ENCODE results near the gene LCTL. TPM values are rescaled to one million over a fixed set of nuclear protein-coding genes. Genes with fewer than 3 reads are reported as not detected.
A peak's percentile ranks its signal among the peaks of the same experiment; 100 is the strongest.

The LCTL gene
- total RNA-seq, 1 donor from 2014 or later, result not detected

DNA sequence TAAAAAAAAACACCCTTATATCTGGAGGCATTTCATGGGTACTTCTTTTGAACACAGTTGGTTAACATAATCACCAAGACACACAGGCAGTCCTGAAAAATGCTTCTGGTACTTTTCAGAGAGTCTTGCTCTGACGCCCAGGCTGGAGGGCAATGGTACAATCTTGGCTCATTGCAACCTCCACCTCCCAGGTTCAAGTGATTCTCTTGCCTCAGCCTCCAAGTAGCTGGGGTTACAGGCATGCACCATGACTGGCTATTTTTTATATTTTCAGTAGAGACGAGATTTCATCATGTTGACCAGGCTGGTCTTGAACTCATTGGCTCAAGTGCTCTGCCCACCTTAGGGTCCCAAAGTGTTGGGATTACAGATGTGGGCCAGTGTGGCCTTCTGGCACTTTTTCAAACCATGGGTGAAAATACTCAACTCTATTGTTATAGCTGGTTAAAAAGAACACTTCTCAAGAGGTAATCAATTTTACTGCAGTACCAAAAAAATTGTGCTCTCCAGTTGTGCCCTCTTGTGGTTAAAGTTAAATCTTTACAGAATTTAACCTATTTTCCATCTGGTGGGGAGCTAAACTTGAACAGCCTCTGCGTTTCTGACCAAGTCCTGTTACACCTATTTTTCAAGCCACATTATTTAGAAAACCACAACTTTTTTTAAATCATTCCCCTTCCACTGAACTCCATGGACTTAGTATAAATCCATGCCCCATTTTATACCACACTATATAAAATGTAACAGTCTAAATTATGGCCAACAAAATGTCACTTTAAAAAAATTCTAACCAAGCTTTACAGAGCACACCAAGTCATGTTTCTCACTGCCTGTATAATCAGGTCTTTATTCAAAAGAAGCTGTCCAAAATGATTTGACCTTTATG lies 67.1 kb downstream of the LCTL start:
- TF ChIP-seq, protein P1, sequence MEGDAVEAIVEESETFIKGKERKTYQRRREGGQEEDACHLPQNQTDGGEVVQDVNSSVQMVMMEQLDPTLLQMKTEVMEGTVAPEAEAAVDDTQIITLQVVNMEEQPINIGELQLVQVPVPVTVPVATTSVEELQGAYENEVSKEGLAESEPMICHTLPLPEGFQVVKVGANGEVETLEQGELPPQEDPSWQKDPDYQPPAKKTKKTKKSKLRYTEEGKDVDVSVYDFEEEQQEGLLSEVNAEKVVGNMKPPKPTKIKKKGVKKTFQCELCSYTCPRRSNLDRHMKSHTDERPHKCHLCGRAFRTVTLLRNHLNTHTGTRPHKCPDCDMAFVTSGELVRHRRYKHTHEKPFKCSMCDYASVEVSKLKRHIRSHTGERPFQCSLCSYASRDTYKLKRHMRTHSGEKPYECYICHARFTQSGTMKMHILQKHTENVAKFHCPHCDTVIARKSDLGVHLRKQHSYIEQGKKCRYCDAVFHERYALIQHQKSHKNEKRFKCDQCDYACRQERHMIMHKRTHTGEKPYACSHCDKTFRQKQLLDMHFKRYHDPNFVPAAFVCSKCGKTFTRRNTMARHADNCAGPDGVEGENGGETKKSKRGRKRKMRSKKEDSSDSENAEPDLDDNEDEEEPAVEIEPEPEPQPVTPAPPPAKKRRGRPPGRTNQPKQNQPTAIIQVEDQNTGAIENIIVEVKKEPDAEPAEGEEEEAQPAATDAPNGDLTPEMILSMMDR (IDR thresholded peaks at IDR 0.05), result peak; percentile 57
- no peak overlapping the region for H3K4me3 Mint-ChIP-seq (ENCODE audit: unreplicated experiment)
- H3K9me3 Mint-ChIP-seq (ENCODE audit: unreplicated experiment), result no peaks in the 10 kb centered on the region
- peaks cover 53% of the 10 kb centered on the region for H3K36me3 Mint-ChIP-seq (ENCODE audit: unreplicated experiment)
- DNase-seq (ENCODE audit: extremely low spot score, unreplicated experiment), result peak; percentile 13
- H3K27me3 Mint-ChIP-seq (ENCODE audit: unreplicated experiment), result no peaks in the 10 kb centered on the region
- peak overlapping the region; percentile 91 for H3K27ac Mint-ChIP-seq (ENCODE audit: unreplicated experiment)
- H3K4me1 Mint-ChIP-seq (ENCODE audit: unreplicated experiment), result peaks cover 36% of the 10 kb centered on the region

Other genes starting within 250 kb of the LCTL start
- 7.6 and 8.0 TPM in 2 replicates for gene TIPIN, start 209.3 kb downstream of the LCTL start, total RNA-seq
- 49.3 and 50.7 TPM in 2 replicates for gene MAP2K1, start 179.1 kb downstream of the LCTL start, total RNA-seq
- gene SNAPC5, start 68.2 kb downstream of the LCTL start, total RNA-seq, result 20.8 and 24.8 TPM in 2 replicates
- 2,560 and 2,646 TPM in 2 replicates for gene RPL4, start 61.1 kb downstream of the LCTL start, total RNA-seq
- 13.7 and 13.8 TPM in 2 replicates for gene ZWILCH, start 60.7 kb downstream of the LCTL start, total RNA-seq
- 14.6 and 17.5 TPM in 2 replicates for gene SMAD6, start 136.2 kb upstream of the LCTL start, total RNA-seq